A549 (cell line): Measurements from ENCODE around the gene RFLNA.

ENCODE experiments used
- CHD2 ChIP-seq: fragments of 150-350 bp; IDR thresholded peaks from 2 replicates; pipeline ENCODE4 v1.6.1; 2014; ENCODE audit warnings: low read length; ENCODE audit not compliant: partially characterized antibody
- ELK1 ChIP-seq: fragments of 150-350 bp; IDR thresholded peaks from 2 replicates; pipeline ENCODE4 v1.6.1; 2014; ENCODE audit warnings: low read depth, mild to moderate bottlenecking, low read length
- FOSL2 ChIP-seq, 2 experiments: fragments of 450-650 bp in 1 of 2; fragments of >200 bp in 1 of 2; sonication (Bioruptor Twin) in 1 of 2; formaldehyde crosslinking; IDR thresholded peaks; 2 replicates each; pipeline versions ENCODE4 v1.5.0 to v1.6.1; 2016 to 2020; ENCODE audit warnings: mild to moderate bottlenecking in 1 of 2, moderate library complexity in 1 of 2
- HDAC2 ChIP-seq: fragments of 200-600 bp; sonication (generic); IDR thresholded peaks from 2 replicates; pipeline ENCODE4 v1.6.1; 2016
- HOXA7 ChIP-seq: fragments of 250-450 bp; sonication (Bioruptor Pico); IDR thresholded peaks from 2 replicates; pipeline ENCODE4 v1.5.0; 2020; ENCODE audit warnings: mild to moderate bottlenecking, moderate library complexity
- MAFK ChIP-seq: fragments of 450-650 bp; IDR thresholded peaks from 2 replicates; pipeline ENCODE4 v1.6.1; 2014; ENCODE audit not compliant: partially characterized antibody
- MAX ChIP-seq: IDR thresholded peaks from 2 replicates; pipeline ENCODE4 v1.6.1; 2012
- POLR2A ChIP-seq: IDR thresholded peaks from 2 replicates; pipeline ENCODE4 v1.6.1; 2012; ENCODE audit warnings: mild to moderate bottlenecking, low read length
- RNF2 ChIP-seq: fragments of 200-600 bp; sonication (generic); IDR thresholded peaks from 2 replicates; pipeline ENCODE4 v1.6.1; 2016; ENCODE audit warnings: low read depth, mild to moderate bottlenecking, antibody characterized with exemption, moderate library complexity, borderline replicate concordance
- TP53 ChIP-seq: fragments of 250-450 bp; sonication (Bioruptor Pico); IDR thresholded peaks from 2 replicates; pipeline ENCODE4 v1.5.0; 2021; ENCODE audit warnings: mild to moderate bottlenecking, moderate library complexity
- TF ChIP-seq, protein P1 (sequence below): fragments of 200-600 bp; sonication (generic); IDR thresholded peaks from 2 replicates; pipeline ENCODE4 v1.6.1; 2016; ENCODE audit warnings: antibody characterized with exemption, mild to moderate bottlenecking, moderate library complexity
- TF ChIP-seq, protein P2 (sequence below): fragments of >200 bp; sonication (Bioruptor Twin); formaldehyde crosslinking; IDR thresholded peaks from 3 replicates; pipeline ENCODE4 v1.5.1; 2016
- TF ChIP-seq, protein P3 (sequence below): fragments of 450-650 bp; IDR thresholded peaks from 2 replicates; pipeline ENCODE4 v1.6.1; 2014; ENCODE audit warnings: antibody characterized with exemption
- TF ChIP-seq, protein P4 (sequence below): IDR thresholded peaks from 2 replicates; pipeline ENCODE4 v1.6.1; 2012; ENCODE audit warnings: low read depth, borderline replicate concordance

- TF ChIP-seq CHD2 (no peak), POLR2A (no peak), RNF2 (no peak), FOSL2 (IDR thresholded peaks at IDR 0.05) (no peak), FOSL2 (CRISPR knock-in tag; IDR thresholded peaks at IDR 0.05) (no peak), HOXA7 (no peak), MAFK (no peak), MAX (no peak), TP53 (CRISPR knock-in tag) (no peak), ELK1 (no peak), HDAC2 (no peak)
- TF ChIP-seq, protein P1, sequence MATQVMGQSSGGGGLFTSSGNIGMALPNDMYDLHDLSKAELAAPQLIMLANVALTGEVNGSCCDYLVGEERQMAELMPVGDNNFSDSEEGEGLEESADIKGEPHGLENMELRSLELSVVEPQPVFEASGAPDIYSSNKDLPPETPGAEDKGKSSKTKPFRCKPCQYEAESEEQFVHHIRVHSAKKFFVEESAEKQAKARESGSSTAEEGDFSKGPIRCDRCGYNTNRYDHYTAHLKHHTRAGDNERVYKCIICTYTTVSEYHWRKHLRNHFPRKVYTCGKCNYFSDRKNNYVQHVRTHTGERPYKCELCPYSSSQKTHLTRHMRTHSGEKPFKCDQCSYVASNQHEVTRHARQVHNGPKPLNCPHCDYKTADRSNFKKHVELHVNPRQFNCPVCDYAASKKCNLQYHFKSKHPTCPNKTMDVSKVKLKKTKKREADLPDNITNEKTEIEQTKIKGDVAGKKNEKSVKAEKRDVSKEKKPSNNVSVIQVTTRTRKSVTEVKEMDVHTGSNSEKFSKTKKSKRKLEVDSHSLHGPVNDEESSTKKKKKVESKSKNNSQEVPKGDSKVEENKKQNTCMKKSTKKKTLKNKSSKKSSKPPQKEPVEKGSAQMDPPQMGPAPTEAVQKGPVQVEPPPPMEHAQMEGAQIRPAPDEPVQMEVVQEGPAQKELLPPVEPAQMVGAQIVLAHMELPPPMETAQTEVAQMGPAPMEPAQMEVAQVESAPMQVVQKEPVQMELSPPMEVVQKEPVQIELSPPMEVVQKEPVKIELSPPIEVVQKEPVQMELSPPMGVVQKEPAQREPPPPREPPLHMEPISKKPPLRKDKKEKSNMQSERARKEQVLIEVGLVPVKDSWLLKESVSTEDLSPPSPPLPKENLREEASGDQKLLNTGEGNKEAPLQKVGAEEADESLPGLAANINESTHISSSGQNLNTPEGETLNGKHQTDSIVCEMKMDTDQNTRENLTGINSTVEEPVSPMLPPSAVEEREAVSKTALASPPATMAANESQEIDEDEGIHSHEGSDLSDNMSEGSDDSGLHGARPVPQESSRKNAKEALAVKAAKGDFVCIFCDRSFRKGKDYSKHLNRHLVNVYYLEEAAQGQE: no peak
- TF ChIP-seq, protein P2, sequence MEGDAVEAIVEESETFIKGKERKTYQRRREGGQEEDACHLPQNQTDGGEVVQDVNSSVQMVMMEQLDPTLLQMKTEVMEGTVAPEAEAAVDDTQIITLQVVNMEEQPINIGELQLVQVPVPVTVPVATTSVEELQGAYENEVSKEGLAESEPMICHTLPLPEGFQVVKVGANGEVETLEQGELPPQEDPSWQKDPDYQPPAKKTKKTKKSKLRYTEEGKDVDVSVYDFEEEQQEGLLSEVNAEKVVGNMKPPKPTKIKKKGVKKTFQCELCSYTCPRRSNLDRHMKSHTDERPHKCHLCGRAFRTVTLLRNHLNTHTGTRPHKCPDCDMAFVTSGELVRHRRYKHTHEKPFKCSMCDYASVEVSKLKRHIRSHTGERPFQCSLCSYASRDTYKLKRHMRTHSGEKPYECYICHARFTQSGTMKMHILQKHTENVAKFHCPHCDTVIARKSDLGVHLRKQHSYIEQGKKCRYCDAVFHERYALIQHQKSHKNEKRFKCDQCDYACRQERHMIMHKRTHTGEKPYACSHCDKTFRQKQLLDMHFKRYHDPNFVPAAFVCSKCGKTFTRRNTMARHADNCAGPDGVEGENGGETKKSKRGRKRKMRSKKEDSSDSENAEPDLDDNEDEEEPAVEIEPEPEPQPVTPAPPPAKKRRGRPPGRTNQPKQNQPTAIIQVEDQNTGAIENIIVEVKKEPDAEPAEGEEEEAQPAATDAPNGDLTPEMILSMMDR: no peak
- TF ChIP-seq, protein P3, sequence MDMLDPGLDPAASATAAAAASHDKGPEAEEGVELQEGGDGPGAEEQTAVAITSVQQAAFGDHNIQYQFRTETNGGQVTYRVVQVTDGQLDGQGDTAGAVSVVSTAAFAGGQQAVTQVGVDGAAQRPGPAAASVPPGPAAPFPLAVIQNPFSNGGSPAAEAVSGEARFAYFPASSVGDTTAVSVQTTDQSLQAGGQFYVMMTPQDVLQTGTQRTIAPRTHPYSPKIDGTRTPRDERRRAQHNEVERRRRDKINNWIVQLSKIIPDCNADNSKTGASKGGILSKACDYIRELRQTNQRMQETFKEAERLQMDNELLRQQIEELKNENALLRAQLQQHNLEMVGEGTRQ: no peak
- TF ChIP-seq, protein P4, sequence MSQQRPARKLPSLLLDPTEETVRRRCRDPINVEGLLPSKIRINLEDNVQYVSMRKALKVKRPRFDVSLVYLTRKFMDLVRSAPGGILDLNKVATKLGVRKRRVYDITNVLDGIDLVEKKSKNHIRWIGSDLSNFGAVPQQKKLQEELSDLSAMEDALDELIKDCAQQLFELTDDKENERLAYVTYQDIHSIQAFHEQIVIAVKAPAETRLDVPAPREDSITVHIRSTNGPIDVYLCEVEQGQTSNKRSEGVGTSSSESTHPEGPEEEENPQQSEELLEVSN: no peak
Observed at GRCh38 chr12:124359671-124360581, 65.0 kb downstream of the RFLNA start.
